Endodermal cell (in vitro differentiated cells): ENCODE results near the gene APOL1. TPM values are rescaled to one million over a fixed set of nuclear protein-coding genes. Genes with fewer than 3 reads are reported as not detected.
A peak's percentile ranks its signal among the peaks of the same experiment; 100 is the strongest.

Experiments used
- DNase-seq: peaks from one replicate; pipeline ENCODE4 v3.0.0-alpha.2; 2017
- H3K27ac ChIP-seq: 2 replicates; pipeline ENCODE4 v1.5.1; 2013; ENCODE audit warnings: mild to moderate bottlenecking, low read depth, low read length, moderate library complexity
- H3K27me3 ChIP-seq: 2 replicates; pipeline ENCODE4 v1.6.1; 2013; ENCODE audit warnings: mild to moderate bottlenecking, low read length, moderate library complexity; ENCODE audit not compliant: insufficient read depth, control insufficient read depth, poor library complexity, severe bottlenecking
- H3K36me3 ChIP-seq: 2 replicates; pipeline ENCODE4 v1.7.0; 2013; ENCODE audit warnings: mild to moderate bottlenecking, low read length, moderate library complexity; ENCODE audit not compliant: control insufficient read depth, insufficient read depth
- H3K4me1 ChIP-seq: one replicate; pipeline ENCODE4 v1.7.0; 2013; ENCODE audit warnings: low read length; ENCODE audit not compliant: control insufficient read depth, insufficient read depth
- H3K4me3 ChIP-seq: 2 replicates; pipeline ENCODE4 v1.5.1; 2013; ENCODE audit warnings: mild to moderate bottlenecking, low read length, moderate library complexity
- H3K9ac ChIP-seq: 2 replicates; pipeline ENCODE4 v1.6.1; 2013; ENCODE audit warnings: mild to moderate bottlenecking, low read length, moderate library complexity; ENCODE audit not compliant: poor library complexity, severe bottlenecking; ENCODE audit errors: extremely low read depth
- H3K9me3 ChIP-seq: 2 replicates; pipeline ENCODE4 v1.6.1; 2013; ENCODE audit warnings: mild to moderate bottlenecking, low read length, moderate library complexity; ENCODE audit not compliant: control insufficient read depth
- H3K27ac Mint-ChIP-seq: 2 replicates; pipeline ENCODE4 v1.8.0; 2020; ENCODE audit warnings: mixed read lengths
- H3K27me3 Mint-ChIP-seq: 2 replicates; pipeline ENCODE4 v1.8.0; 2021; ENCODE audit warnings: mild to moderate bottlenecking, mixed read lengths; ENCODE audit not compliant: insufficient read depth
- H3K36me3 Mint-ChIP-seq: 2 replicates; pipeline ENCODE4 v1.8.0; 2020; ENCODE audit warnings: low read depth, mixed read lengths
- H3K4me1 Mint-ChIP-seq: 2 replicates; pipeline ENCODE4 v1.8.0; 2020; ENCODE audit warnings: mixed read lengths
- H3K4me3 Mint-ChIP-seq: 2 replicates; pipeline ENCODE4 v1.8.0; 2020; ENCODE audit warnings: mild to moderate bottlenecking, moderate library complexity, mixed read lengths
- H3K9me3 Mint-ChIP-seq: 2 replicates; pipeline ENCODE4 v1.8.0; 2020; ENCODE audit warnings: mild to moderate bottlenecking, mixed read lengths
- CTCF ChIP-seq: fragments of 200-600 bp; sonication (generic); conservative IDR thresholded peaks from 2 replicates; pipeline ENCODE4 v1.5.0; 2021; ENCODE audit warnings: antibody characterized with exemption, mild to moderate bottlenecking
- WGBS, 2 experiments: methylation state at CpG; one replicate each; pipeline versions ENCODE4 v1.1.5 to v1.1.7; 2013; ENCODE audit warnings: missing lambda C conversion rate in 2 of 2, mixed read lengths in 1 of 2; ENCODE audit not compliant: insufficient coverage in 1 of 2, insufficient read length in 1 of 2; 5-methylcytosine and 5-hydroxymethylcytosine counted together
- total RNA-seq, 2 donors: library from RNA; stranded (reverse); fragmentation: NEBNext Ultra II Directional in 1 of 2; extraction: Animal tissue kit (Norgen Biotek cat#: 25700) in 1 of 2; gene quantifications; 2 replicates in 1 of 2; 3 replicates in 1 of 2; pipeline ENCODE4 v1.2.1, GENCODE V29; 2021

Gene APOL1
- total RNA-seq, 2 donors from 2014 or later = 0.11 to 0.22 TPM

DNA sequence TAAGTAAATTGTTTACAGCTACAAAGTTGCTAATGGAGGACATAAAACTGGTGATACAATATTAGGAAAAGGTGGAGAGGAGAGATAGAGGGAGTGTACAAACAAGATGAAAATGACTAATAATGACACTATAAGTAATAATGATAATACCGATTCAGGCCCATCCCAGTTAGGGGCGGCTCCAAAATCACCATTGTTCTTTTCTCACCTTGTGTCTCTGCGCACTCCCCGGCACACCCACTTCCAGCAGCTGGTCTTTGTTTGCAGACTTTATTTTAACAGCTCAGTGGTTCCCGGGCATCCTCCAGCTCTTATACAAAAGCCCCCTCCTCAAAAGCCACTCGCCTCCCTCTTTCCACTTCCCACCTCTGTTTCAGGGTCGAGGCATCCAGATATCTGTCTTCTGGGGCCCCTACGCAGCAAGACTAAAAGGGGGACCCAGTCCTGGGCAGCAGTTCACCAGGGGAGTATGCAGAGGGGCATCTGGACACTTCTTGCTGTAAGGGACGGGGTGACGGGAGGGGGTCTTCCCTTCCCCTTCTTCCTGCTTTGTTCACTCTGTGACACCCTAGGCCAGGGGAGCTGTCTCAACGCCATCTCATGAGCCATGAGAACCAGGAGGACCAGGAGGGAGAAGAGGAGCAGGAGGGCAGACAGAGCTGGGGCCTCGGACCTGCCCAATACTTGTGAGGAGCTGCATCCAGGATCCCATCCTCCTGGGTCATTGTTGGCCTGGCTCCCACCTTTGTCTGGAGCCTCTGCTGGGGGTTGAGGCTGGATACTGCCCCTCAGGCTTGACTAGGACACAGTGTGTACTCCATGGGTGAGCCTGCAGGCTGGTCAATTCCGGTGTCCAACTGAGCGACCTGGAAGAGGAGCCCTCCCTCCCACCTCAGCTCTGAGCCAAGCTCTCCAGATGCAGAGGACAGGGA is 16.3 kb upstream of the APOL1 start:
- Histone ChIP-seq H3K36me3 (no peaks in the 10 kb centered on the region), H3K4me3 (no peak overlapping the region), H3K4me1 (no peaks in the 10 kb centered on the region), H3K9me3 (no peaks in the 10 kb centered on the region), H3K27ac (no peak overlapping the region), H3K9ac (no peak overlapping the region), H3K27me3 (no peaks in the 10 kb centered on the region)
- H3K27ac Mint-ChIP-seq = no peak overlapping the region
- TF ChIP-seq CTCF = no peak
- H3K27me3 Mint-ChIP-seq = no peaks in the 10 kb centered on the region
- H3K9me3 Mint-ChIP-seq = no peaks in the 10 kb centered on the region
- H3K4me1 Mint-ChIP-seq = peaks cover 16% of the 10 kb centered on the region
- no peaks in the 10 kb centered on the region for H3K36me3 Mint-ChIP-seq
- H3K4me3 Mint-ChIP-seq = no peak overlapping the region
- no peak for DNase-seq
- WGBS, 2 experiments = 92 to 93% methylated on average over 8 to 14 of the region's 14 CpGs

DNA sequence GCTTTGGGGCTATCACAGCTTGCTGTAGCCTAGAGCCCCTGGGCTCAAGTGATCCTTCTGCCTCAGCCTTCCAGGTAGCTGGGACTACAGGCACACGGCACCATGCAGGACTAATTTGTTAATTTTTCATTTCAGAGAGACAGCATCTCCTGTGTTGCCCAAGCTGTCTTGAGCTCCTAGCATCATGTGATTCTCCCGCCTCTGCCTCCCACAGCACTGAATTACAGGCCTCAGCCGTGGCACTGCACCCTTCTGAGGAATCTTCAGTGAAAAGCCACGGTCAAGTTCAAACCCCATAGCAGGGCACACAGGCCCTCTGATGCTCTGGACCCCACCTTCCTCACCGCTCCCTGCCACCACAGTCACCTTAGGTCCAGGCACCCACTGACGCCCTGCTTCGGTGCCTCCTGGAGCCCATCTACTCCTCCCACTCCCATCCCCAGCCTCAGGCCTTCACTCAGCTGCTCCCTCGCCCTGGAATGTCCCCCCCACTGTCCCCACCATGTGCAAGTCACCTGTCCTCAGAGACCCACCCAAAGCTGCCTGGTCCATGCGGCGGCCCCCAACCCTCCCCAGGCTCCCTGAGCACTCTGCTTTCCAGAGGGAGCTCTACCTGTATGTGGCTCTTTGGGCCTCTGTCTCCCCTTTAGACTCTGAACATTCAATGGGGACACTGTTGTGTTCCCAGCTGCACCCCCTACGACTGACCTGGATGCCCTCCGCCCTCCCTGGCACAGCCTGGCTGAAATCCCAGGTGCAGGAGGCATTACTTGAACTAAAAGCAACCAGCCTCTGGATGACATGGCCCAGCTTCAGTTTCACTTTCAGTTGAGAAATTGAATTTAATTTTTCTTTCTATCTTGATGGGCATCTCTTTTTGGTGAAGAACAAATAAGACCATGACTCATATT is 15.2 kb upstream of the APOL1 start:
- Histone ChIP-seq H3K27me3 (no peaks in the 10 kb centered on the region), H3K27ac (no peak overlapping the region), H3K36me3 (no peaks in the 10 kb centered on the region), H3K9me3 (no peaks in the 10 kb centered on the region), H3K4me3 (no peak overlapping the region), H3K9ac (no peak overlapping the region), H3K4me1 (no peaks in the 10 kb centered on the region)
- Mint-ChIP-seq H3K4me1 (peaks cover 16% of the 10 kb centered on the region), H3K27me3 (peaks cover 1% of the 10 kb centered on the region), H3K27ac (no peak overlapping the region), H3K4me3 (no peak overlapping the region), H3K36me3 (no peaks in the 10 kb centered on the region), H3K9me3 (no peaks in the 10 kb centered on the region)
- TF ChIP-seq CTCF = no peak
- DNase-seq = no peak
- 93 to 96% methylated on average over 9 to 12 of the region's 12 CpGs for WGBS, 2 experiments

DNA sequence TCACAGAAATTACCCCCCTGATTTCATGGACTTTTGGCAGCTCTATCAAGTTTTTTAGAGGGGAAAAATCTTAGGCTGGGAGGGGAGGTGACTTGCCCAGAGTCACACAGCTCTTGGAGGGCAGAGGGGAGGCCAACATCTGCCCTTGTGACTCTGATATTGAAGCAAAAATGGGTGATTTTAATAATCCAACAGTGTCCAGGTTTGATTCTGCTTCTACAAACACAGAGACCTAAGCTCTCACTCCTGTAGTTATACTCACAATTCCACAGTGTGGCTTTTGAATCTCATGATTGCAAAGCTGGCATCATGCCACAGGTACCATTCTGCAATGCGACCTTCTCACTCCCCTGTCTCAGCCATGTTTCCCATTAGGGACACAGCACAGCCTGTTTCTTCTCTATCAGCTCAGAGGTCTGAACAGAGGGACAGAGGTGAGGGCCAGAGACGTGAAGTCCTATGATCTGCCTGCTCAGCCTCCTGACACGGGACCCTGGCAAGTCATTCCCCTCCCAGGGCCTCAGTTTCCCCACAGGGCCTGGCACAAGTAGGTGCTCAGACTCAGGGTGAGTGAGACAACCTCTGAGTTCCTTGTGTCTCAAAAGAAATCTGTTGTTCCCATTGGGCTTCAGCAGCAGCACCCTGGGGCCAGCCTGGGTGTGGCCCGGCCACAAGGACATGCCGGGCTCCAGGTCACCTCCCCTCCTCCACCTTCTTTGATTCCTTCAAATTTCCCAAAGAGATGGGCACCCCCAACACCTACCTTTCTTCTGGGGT is 14.4 kb upstream of the APOL1 start:
- H3K9me3 ChIP-seq = no peaks in the 10 kb centered on the region
- no peak for TF ChIP-seq CTCF
- H3K27me3 ChIP-seq = no peaks in the 10 kb centered on the region
- H3K36me3 Mint-ChIP-seq = no peaks in the 10 kb centered on the region
- H3K9ac ChIP-seq = no peak overlapping the region
- no peak for DNase-seq
- H3K27me3 Mint-ChIP-seq = peaks cover 5% of the 10 kb centered on the region
- no peaks in the 10 kb centered on the region for H3K4me1 ChIP-seq
- 85 to 90% methylated on average over 5 of the region's 5 CpGs for WGBS, 2 experiments
- H3K9me3 Mint-ChIP-seq = no peaks in the 10 kb centered on the region
- H3K27ac ChIP-seq = no peak overlapping the region
- H3K36me3 ChIP-seq = no peaks in the 10 kb centered on the region
- peaks cover 16% of the 10 kb centered on the region for H3K4me1 Mint-ChIP-seq
- peak overlapping the region; percentile 56 for H3K4me3 Mint-ChIP-seq
- H3K4me3 ChIP-seq = peak overlapping the region; percentile 48
- H3K27ac Mint-ChIP-seq = peak overlapping the region; percentile 92
